ENCODE results near the gene LAMB1. TPM values are rescaled to one million over a fixed set of nuclear protein-coding genes. Genes with fewer than 3 reads are reported as not detected.
"Not testable (repeated sequence)": the region's sequence is repeated elsewhere in the genome, so short reads cannot be mapped to it uniquely, and the experiment has no call there.

The LAMB1 gene
- total and polyA plus RNA-seq, 12 donors, result 33.3 to 145 (median 59.3) TPM

GRCh38 chr7:107891636-107892366, 111.2 kb downstream of the LAMB1 start:
- DNase-seq, result no peak
- Histone ChIP-seq H3K36me3 (peaks cover 0 to 44% (median 7%) of the 10 kb centered on the region in 9 donors), H3K9me3 (no peaks in the 10 kb centered on the region), H3K27ac (peak overlapping the region; percentile 81 to 97 (median 97)), H3K4me1 (peaks cover 13 to 57% (median 52%) of the 10 kb centered on the region in 9 donors), H3K4me3 (peak overlapping the region; percentile 50 to 78 (median 68)), H3K27me3 (no peaks in the 10 kb centered on the region)
- 29% methylated on average over 9 of the region's 9 CpGs for WGBS, 2 donors
- TF ChIP-seq CTCF (IDR thresholded peaks at IDR 0.05), result no peak
- intact Hi-C loops (cut with DNase I), result loop anchor here in 5 of 10 donors (5.0 to 10.0 kb wide), 5 partner anchors 113 to 253 kb away; partner anchors contain the start of gene LAMB1 (in 1 of the 5)
- ATAC-seq, result peak in 3 of 8 donors; percentile 0 to 1 (median 1)

DNA sequence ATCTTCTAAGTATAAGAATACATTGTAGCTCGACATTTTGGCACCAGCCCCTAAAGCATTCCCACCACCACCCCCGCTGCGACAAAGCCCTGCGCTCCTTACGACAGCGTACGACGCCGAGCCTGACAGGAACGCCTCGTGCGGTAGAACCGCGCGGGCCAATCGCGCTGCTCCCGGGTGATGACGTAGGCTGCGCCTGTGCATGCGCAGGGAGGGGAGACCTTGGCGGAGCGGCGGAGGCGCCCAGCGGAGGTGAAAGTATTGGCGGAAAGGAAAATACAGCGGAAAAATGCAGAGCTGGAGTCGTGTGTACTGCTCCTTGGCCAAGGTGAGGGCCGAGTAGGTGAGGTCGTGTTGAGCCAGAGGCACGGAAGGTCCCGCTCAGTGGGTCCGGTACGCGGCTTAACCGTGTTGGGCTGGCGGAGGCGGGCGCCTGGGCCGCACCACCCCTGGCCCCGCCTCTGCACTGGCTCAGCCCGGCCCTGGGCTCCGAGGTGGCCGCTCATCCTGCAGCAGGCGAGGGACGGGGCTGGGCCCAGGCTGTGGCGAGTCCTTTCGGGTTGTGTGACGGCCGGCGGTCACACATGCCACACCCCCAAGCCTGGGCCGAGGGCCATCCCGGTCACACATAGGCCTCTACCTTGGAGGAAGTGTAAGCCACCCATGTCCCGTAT, 111.9 kb downstream of the LAMB1 start, which contains the start of gene DLD:
DLD (plus strand) TSS at position 222 of the 674 bp plus-strand sequence; CDS start at position 290, 68 bp downstream.
- Histone ChIP-seq H3K36me3 (peaks cover 0 to 37% (median 7%) of the 10 kb centered on the region in 9 donors), H3K27me3 (no peaks in the 10 kb centered on the region), H3K4me3 (peak within 1 kb of the TSS; percentile 50 to 78 (median 68)), H3K27ac (peak within 1 kb of the TSS; percentile 81 to 97 (median 97)), H3K4me1 (peaks cover 13 to 52% (median 47%) of the 10 kb centered on the region in 9 donors), H3K9me3 (no peaks in the 10 kb centered on the region)
- peak in 1 of 9 donors; percentile 6 for TF ChIP-seq CTCF (IDR thresholded peaks at IDR 0.05)
- intact Hi-C loops (cut with DNase I), result loop anchor here in 5 of 10 donors (5.0 to 10.0 kb wide), 5 partner anchors 114 to 254 kb away; partner anchors contain the start of gene LAMB1 (in 1 of the 5)
- WGBS, 2 donors, result 0% methylated on average over 55 of the region's 55 CpGs
- ATAC-seq (peak; percentile 98 to 100 (median 99)), DNase-seq (peak; percentile 95)

- peaks cover 0 to 31% (median 7%) of the 10 kb centered on the region in 9 donors for H3K36me3 ChIP-seq
- DNase-seq (no peak), ATAC-seq (peak in 7 of 8 donors; percentile 1 to 23 (median 10))
- H3K4me1 ChIP-seq, result peaks cover 13 to 47% (median 43%) of the 10 kb centered on the region in 9 donors
- H3K27me3 ChIP-seq, result no peaks in the 10 kb centered on the region
- intact Hi-C loops (cut with DNase I), result loop anchor here in 5 of 10 donors (5.0 to 10.0 kb wide), 5 partner anchors 114 to 254 kb away; partner anchors contain the start of gene LAMB1 (in 1 of the 5)
- H3K27ac ChIP-seq, result peak overlapping the region; percentile 81 to 97 (median 97)
- H3K9me3 ChIP-seq, result no peaks in the 10 kb centered on the region
- no peak for TF ChIP-seq CTCF (IDR thresholded peaks at IDR 0.05)
- H3K4me3 ChIP-seq, result peak overlapping the region; percentile 50 to 78 (median 68)
- 2 to 3% methylated on average over 7 of the region's 7 CpGs for WGBS, 2 donors
Measured at GRCh38 chr7:107890493-107890961, 112.4 kb downstream of the LAMB1 start.

- 70 to 77% methylated on average over 3 of the region's 3 CpGs for WGBS, 2 donors
- H3K27ac ChIP-seq, result peak overlapping the region in 6 of 10 donors; percentile 89 to 97 (median 94)
- TF ChIP-seq CTCF (IDR thresholded peaks at IDR 0.05), result no peak
- H3K27me3 ChIP-seq, result peaks cover 0 to 2% (median 0%) of the 10 kb centered on the region in 7 donors
- H3K9me3 ChIP-seq, result no peaks in the 10 kb centered on the region
- peaks cover 13 to 42% (median 37%) of the 10 kb centered on the region in 9 donors for H3K4me1 ChIP-seq
- intact Hi-C loops (cut with DNase I), result loop anchor here in 7 of 10 donors (5.0 to 10.0 kb wide), 5 partner anchors 115 to 255 kb away; partner anchors contain the start of gene LAMB1 (in 1 of the 7)
- ATAC-seq (no peak), DNase-seq (no peak)
- peaks cover 0 to 26% (median 4%) of the 10 kb centered on the region in 9 donors for H3K36me3 ChIP-seq
- H3K4me3 ChIP-seq, result peak overlapping the region in 1 of 10 donors; percentile 62
Measured at GRCh38 chr7:107889992-107890391, 113.0 kb downstream of the LAMB1 start.

DNA sequence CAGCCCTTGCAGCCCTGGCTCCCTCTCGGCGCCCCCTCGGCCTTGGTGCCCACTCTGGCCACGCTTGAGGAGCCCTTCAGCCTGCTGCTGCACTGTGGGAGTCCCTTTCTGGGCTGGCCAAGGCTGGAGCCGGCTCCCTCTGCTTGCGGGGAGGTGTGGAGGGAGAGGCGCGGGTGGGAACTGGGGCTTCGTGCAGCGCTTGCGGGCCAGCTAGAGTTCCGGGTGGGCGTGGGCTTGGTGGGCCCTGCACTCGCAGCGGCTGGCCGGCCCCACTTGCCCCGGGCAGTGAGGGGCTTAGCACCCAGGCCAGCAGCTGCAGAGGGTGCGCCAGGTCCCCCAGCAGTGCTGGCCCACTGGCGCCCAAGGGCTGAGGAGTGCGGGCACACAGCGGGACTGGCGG, 115.1 kb downstream of the LAMB1 start:
- H3K9me3 ChIP-seq, H3K36me3 ChIP-seq, H3K4me3 ChIP-seq, DNase-seq, H3K27ac ChIP-seq, H3K27me3 ChIP-seq, ATAC-seq: not testable (repeated sequence)
- intact Hi-C loops (cut with DNase I), result loop anchor here in 3 of 10 donors (10.0 kb wide), 1 partner anchor 257 kb away; no protein-coding TSS in a partner anchor
- peaks cover 10 to 20% (median 17%) of the 10 kb centered on the region in 9 donors for H3K4me1 ChIP-seq
- WGBS, 2 donors, result 96 to 97% methylated on average over 22 of the region's 22 CpGs
